Liver (tissue), 9 donors: Measurements from ENCODE around the gene TEX11. TPM values are rescaled to one million over a fixed set of nuclear protein-coding genes. Genes with fewer than 3 reads are reported as not detected.

ENCODE experiments used
- DNase-seq: peaks from one replicate; pipeline ENCODE4 v3.0.0-alpha.2; 2017; ENCODE audit warnings: low spot score
- H3K27ac ChIP-seq, 2 donors: one replicate each; pipeline ENCODE4 v1.7.0; 2013; ENCODE audit warnings: inconsistent platforms in 2 of 2, low read length in 2 of 2, control low read depth in 1 of 2, low read depth in 1 of 2, mild to moderate bottlenecking in 1 of 2
- H3K27me3 ChIP-seq, 4 donors: one replicate each; pipeline versions ENCODE4 v1.6.1 to v1.7.0; 2013; ENCODE audit warnings: low read length in 3 of 4, inconsistent platforms in 1 of 4, mild to moderate bottlenecking in 1 of 4, moderate library complexity in 1 of 4; ENCODE audit not compliant: control insufficient read depth in 4 of 4, insufficient read depth in 4 of 4
- H3K36me3 ChIP-seq, 4 donors: one replicate each; pipeline versions ENCODE4 v1.6.1 to v1.7.0; 2013; ENCODE audit warnings: low read length in 3 of 4, mild to moderate bottlenecking in 3 of 4, low read depth in 1 of 4, moderate library complexity in 1 of 4; ENCODE audit not compliant: control insufficient read depth in 4 of 4, insufficient read depth in 3 of 4
- H3K4me1 ChIP-seq, 4 donors: one replicate each; pipeline versions ENCODE4 v1.6.1 to v1.7.0; 2013; ENCODE audit warnings: low read length in 3 of 4, mild to moderate bottlenecking in 3 of 4, moderate library complexity in 1 of 4; ENCODE audit not compliant: control insufficient read depth in 4 of 4, insufficient read depth in 4 of 4
- H3K4me3 ChIP-seq, 3 donors: one replicate each; pipeline versions ENCODE4 v1.6.1 to v1.7.0; 2013; ENCODE audit warnings: low read length in 3 of 3, control low read depth in 1 of 3, low read depth in 1 of 3, mild to moderate bottlenecking in 1 of 3
- H3K9ac ChIP-seq, 2 donors: one replicate each; pipeline ENCODE4 v1.7.0; 2013; ENCODE audit warnings: low read length in 2 of 2, mild to moderate bottlenecking in 2 of 2, moderate library complexity in 2 of 2, control low read depth in 1 of 2, low read depth in 1 of 2
- H3K9me3 ChIP-seq, 4 donors: one replicate each; pipeline versions ENCODE4 v1.6.1 to v1.7.0; 2013; ENCODE audit warnings: low read length in 3 of 4; ENCODE audit not compliant: control insufficient read depth in 4 of 4
- ATF3 ChIP-seq: IDR thresholded peaks from 2 replicates; pipeline ENCODE4 v1.6.1; 2016; ENCODE audit warnings: antibody characterized with exemption
- CTCF ChIP-seq: fragments of 150-350 bp; IDR thresholded peaks from 2 replicates; pipeline ENCODE4 v1.5.1; 2017; ENCODE audit warnings: improper control_type of control experiment, low read depth, low read length; ENCODE audit not compliant: missing input control
- EGR1 ChIP-seq, 2 donors: IDR thresholded peaks; 2 replicates each; pipeline ENCODE4 v1.6.1; 2016 to 2018; ENCODE audit warnings: antibody characterized with exemption in 2 of 2, low read depth in 2 of 2
- FOXA1 ChIP-seq: IDR thresholded peaks from 2 replicates; pipeline ENCODE4 v1.6.1; 2016; ENCODE audit warnings: antibody characterized with exemption
- FOXA2 ChIP-seq: IDR thresholded peaks from 2 replicates; pipeline ENCODE4 v1.6.1; 2016; ENCODE audit warnings: antibody characterized with exemption
- GABPA ChIP-seq, 2 donors: IDR thresholded peaks in 1 of 2; conservative IDR thresholded peaks in 1 of 2; 2 replicates each; pipeline ENCODE4 v1.6.1; 2016; ENCODE audit warnings: antibody characterized with exemption in 2 of 2, mild to moderate bottlenecking in 1 of 2, moderate library complexity in 1 of 2
- HNF4A ChIP-seq, 2 donors: conservative IDR thresholded peaks; 2 replicates each; pipeline ENCODE4 v1.6.1; 2016; ENCODE audit warnings: antibody characterized with exemption in 2 of 2, mild to moderate bottlenecking in 2 of 2
- HNF4G ChIP-seq: IDR thresholded peaks from 2 replicates; pipeline ENCODE4 v1.6.1; 2016; ENCODE audit warnings: antibody characterized with exemption
- JUND ChIP-seq, 2 donors: IDR thresholded peaks; 2 replicates each; pipeline ENCODE4 v1.6.1; 2016; ENCODE audit warnings: antibody characterized with exemption in 2 of 2
- MAX ChIP-seq: IDR thresholded peaks from 2 replicates; pipeline ENCODE4 v1.6.1; 2016; ENCODE audit warnings: antibody characterized with exemption
- NR2F2 ChIP-seq: IDR thresholded peaks from 2 replicates; pipeline ENCODE4 v1.6.1; 2016; ENCODE audit warnings: antibody characterized with exemption
- RAD21 ChIP-seq, 2 donors: IDR thresholded peaks; 2 replicates each; pipeline ENCODE4 v1.6.1; 2016; ENCODE audit warnings: antibody characterized with exemption in 2 of 2, mild to moderate bottlenecking in 2 of 2
- REST ChIP-seq: IDR thresholded peaks from 2 replicates; pipeline ENCODE4 v1.6.1; 2016; ENCODE audit warnings: antibody characterized with exemption, mild to moderate bottlenecking
- RXRA ChIP-seq, 2 donors: IDR thresholded peaks; 2 replicates each; pipeline ENCODE4 v1.6.1; 2017 to 2018; ENCODE audit warnings: antibody characterized with exemption in 2 of 2, mild to moderate bottlenecking in 1 of 2
- SP1 ChIP-seq: IDR thresholded peaks from 2 replicates; pipeline ENCODE4 v1.6.1; 2018; ENCODE audit warnings: antibody characterized with exemption, mild to moderate bottlenecking
- TAF1 ChIP-seq: conservative IDR thresholded peaks from 2 replicates; pipeline ENCODE4 v1.6.1; 2016; ENCODE audit warnings: antibody characterized with exemption, mild to moderate bottlenecking
- YY1 ChIP-seq: IDR thresholded peaks from 2 replicates; pipeline ENCODE4 v1.6.1; 2016; ENCODE audit warnings: antibody characterized with exemption, mild to moderate bottlenecking
- ZBTB33 ChIP-seq: IDR thresholded peaks from 2 replicates; pipeline ENCODE4 v1.6.1; 2016; ENCODE audit warnings: antibody characterized with exemption
- WGBS: extraction: QIAGEN DNeasy Blood & Tissue Kit; methylation state at CpG from one replicate; pipeline ENCODE4 v1.1.7; 2013; 5-methylcytosine and 5-hydroxymethylcytosine counted together
- polyA plus RNA-seq, 2 donors: library from polyadenylated mRNA; stranded (reverse) in 1 of 2; unstranded in 1 of 2; fragments of 200-250 nt in 1 of 2; fragments of >200 nt in 1 of 2; fragmentation: Nextera tagmentation in 1 of 2; extraction: Ambion mirVana in 1 of 2; gene quantifications; one replicate each; pipeline versions ENCODE4 v1.2.1 to v1.2.3, GENCODE V29; 2013 to 2015
- total RNA-seq, 2 donors: library from RNA; depleted of rRNA; stranded (reverse); fragments of >200 nt; gene quantifications; one replicate each; pipeline ENCODE4 v1.2.3, GENCODE V29; 2014
- donor health status: healthy.
- donor health status: healthy.
- donor health status: healthy.
- donor health status: healthy.
- donor health status: healthy.

Gene TEX11
- total and polyA plus RNA-seq, 4 donors = 0.03 to 0.14 (median 0.08) TPM; not detected in 1

- Histone ChIP-seq H3K27me3 (no peaks in the 10 kb centered on the region), H3K9me3 (peaks cover 0 to 4% (median 0%) of the 10 kb centered on the region in 4 donors), H3K4me1 (peaks cover 0 to 4% (median 0%) of the 10 kb centered on the region in 4 donors), H3K4me3 (no peak overlapping the region), H3K27ac (no peak overlapping the region), H3K9ac (no peak overlapping the region), H3K36me3 (no peaks in the 10 kb centered on the region)
- DNase-seq = no peak
- TF ChIP-seq HNF4A (conservative IDR thresholded peaks at IDR 0.05) (no peak), SP1 (no peak), TAF1 (no peak), CTCF (no peak), JUND (IDR thresholded peaks at IDR 0.05) (no peak), RAD21 (IDR thresholded peaks at IDR 0.05) (no peak), RXRA (IDR thresholded peaks at IDR 0.05) (no peak), FOXA2 (no peak), HNF4G (no peak), REST (no peak), MAX (no peak), EGR1 (IDR thresholded peaks at IDR 0.05; ENCODE audit: low read depth in 2 of 2) (no peak), YY1 (no peak), FOXA1 (no peak), ZBTB33 (no peak), ATF3 (no peak), GABPA (IDR thresholded peaks at IDR 0.05 in 1 of 2, conservative IDR thresholded peaks at IDR 0.05 in 1 of 2) (no peak), NR2F2 (no peak)
- WGBS = 14% methylated on average over 2 of the region's 2 CpGs
Measured at GRCh38 chrX:70554523-70554922, 354.0 kb downstream of the TEX11 start.
